Heart right ventricle (tissue), 16 donors: ENCODE results near the gene LIPT1. TPM values are rescaled to one million over a fixed set of nuclear protein-coding genes. Genes with fewer than 3 reads are reported as not detected.

Experiments used
- ATAC-seq, 8 donors: fragments of 200-7000 bp; cut with Tn5 transposase; one replicate each; pipeline ENCODE4 v1.9.1; 2020; ENCODE audit warnings: mild to moderate bottlenecking in 8 of 8, moderate library complexity in 8 of 8, moderate number of reproducible peaks in 1 of 8
- DNase-seq, 2 donors: peaks; one replicate each; pipeline ENCODE4 v3.0.0-alpha.2; 2020
- H3K27ac ChIP-seq, 10 donors: fragments of 200-600 bp; sonication (generic) in 2 of 10; one replicate each; pipeline versions ENCODE4 v1.5.0 to v1.8.0; 2020 to 2022; ENCODE audit warnings: mild to moderate bottlenecking in 3 of 10
- H3K27me3 ChIP-seq, 7 donors: fragments of 200-600 bp; one replicate each; pipeline ENCODE4 v1.8.0; 2021 to 2022; ENCODE audit warnings: mild to moderate bottlenecking in 2 of 7
- H3K36me3 ChIP-seq, 9 donors: fragments of 200-600 bp; sonication (generic) in 1 of 9; one replicate each; pipeline versions ENCODE4 v1.5.0 to v1.8.0; 2020 to 2022; ENCODE audit warnings: mild to moderate bottlenecking in 2 of 9
- H3K4me1 ChIP-seq, 9 donors: fragments of 200-600 bp; sonication (generic) in 1 of 9; one replicate each; pipeline versions ENCODE4 v1.5.0 to v1.8.0; 2020 to 2022; ENCODE audit warnings: mild to moderate bottlenecking in 4 of 9
- H3K4me3 ChIP-seq, 10 donors: fragments of 200-600 bp; sonication (generic) in 2 of 10; one replicate each; pipeline versions ENCODE4 v1.5.0 to v1.8.0; 2020 to 2022; ENCODE audit warnings: mild to moderate bottlenecking in 7 of 10, moderate library complexity in 2 of 10
- H3K9me3 ChIP-seq, 11 donors: fragments of 200-600 bp in 10 of 11; sonication (generic) in 2 of 11; one replicate each; pipeline versions ENCODE4 v1.5.0 to v1.8.0; 2013 to 2022; ENCODE audit warnings: mild to moderate bottlenecking in 2 of 11, control low read depth in 1 of 11, moderate library complexity in 1 of 11
- WGBS, 2 donors: extraction: QIAGEN DNeasy Blood & Tissue Kit; methylation state at CpG; one replicate each; pipeline ENCODE4 v1.1.7; 2013; ENCODE audit warnings: inconsistent platforms in 1 of 2; 5-methylcytosine and 5-hydroxymethylcytosine counted together
- intact Hi-C, 10 donors: fragments of 100-400 bp; cut with DNase I; formaldehyde crosslinking; loops; one replicate each; pipeline versions ENCODE4 v1.11.1 to v1.14.2; 2022
- polyA plus RNA-seq, 2 donors: library from polyadenylated mRNA; stranded (reverse); fragments of 200-250 nt; gene quantifications; one replicate each; pipeline ENCODE4 v1.2.3, GENCODE V29; 2013
- total RNA-seq, 10 donors: library from RNA; stranded (reverse); fragmentation: NEBNext Ultra II Directional in 3 of 10; extraction: Animal tissue kit (Norgen Biotek cat#: 25700) in 3 of 10; gene quantifications; one replicate each; pipeline versions ENCODE4 v1.2.1 to v1.2.4, GENCODE V29; 2021 to 2023
- TF ChIP-seq, protein P1 (sequence below), 9 donors: fragments of 200-600 bp; sonication (generic) in 2 of 9; IDR thresholded peaks; one replicate each; pipeline versions ENCODE4 v1.5.0 to v1.8.0; 2021 to 2022; ENCODE audit warnings: antibody characterized with exemption in 9 of 9, mild to moderate bottlenecking in 5 of 9, moderate library complexity in 1 of 9
- donor health status: Arrhythmogenic right ventricular cardiomyopathy.
- donor health status: ischemic (EF 13 %, LVEDD 7.1; RV severe dilation, severe dysfunction).
- donor health status: healthy with polysubstance abuse.
- donor health status: DM: no; HTN: yes; CAD: no.
- donor health status: DM: no; HTN: no; CAD: no.
- donor health status: ischemic (EF 25% LVEDD 6.9; RV normal size, moderate dysfunction).
- donor health status: ischemic (EF 25% LVEDD 5.7; RV mildly dilated, moderate dysfunction).
- donor health status: healthy.
- donor health status: DM: yes; HTN: yes; CAD: no.
- donor health status: Ischemic cardiomyopathy.
- donor health status: ischemic (EF 35%, LVEDD 5.7; RV mildly dilated, moderate dysfunction).
- donor health status: nonischemic (EF 11% LVEDD 7.7; RV severe dilation, severe dysfunction).
- donor health status: DM: yes; HTN: yes; CAD: no.
- donor health status: PGD.
- donor health status: ischemic (EF 29% LVEDD 5.4; RV normal size, mild dysfunction).
- donor health status: nonischemic (EF 23%, LVEDD 6.1; RV moderate dilation, normal function).

LIPT1 gene
- total and polyA plus RNA-seq, 12 donors: 4.2 to 18.5 (median 7.6) TPM

DNA sequence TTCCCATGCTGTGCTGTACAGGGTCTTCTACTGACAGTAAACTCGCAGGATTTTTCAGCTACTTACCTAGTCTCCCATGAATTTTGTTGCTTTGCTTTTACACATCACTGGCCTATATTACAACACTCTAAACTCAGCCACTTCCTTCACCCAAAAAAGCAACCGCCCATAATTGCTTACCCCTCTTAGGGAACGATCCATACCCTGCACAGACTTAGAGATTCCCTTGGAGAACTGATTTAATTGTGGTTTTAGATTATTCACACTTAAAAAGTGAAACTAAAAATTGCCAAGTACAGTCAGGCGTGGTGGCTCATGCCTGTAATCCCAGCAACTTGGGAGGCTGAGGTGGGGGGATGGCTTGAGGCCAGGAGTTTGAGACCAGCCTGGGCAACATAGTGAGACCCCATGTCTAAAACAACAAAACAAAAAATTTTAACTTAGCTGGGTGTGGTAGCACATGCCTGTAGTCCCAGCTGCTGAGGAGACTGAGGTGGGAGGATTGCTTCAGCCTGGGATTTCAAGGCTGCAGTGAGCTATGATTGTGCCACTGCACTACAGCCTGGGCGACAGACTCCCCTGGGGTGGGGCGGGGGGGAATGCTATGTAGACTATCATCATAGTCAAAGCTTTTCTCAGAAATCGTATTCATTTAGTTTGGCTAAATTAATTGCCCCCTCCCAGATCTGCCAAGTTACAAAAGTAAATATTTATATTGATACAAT is 45.5 kb downstream of the LIPT1 start:
- H3K27ac ChIP-seq: no peak overlapping the region
- H3K4me1 ChIP-seq: no peaks in the 10 kb centered on the region
- intact Hi-C loops: no loop called here
- H3K4me3 ChIP-seq: no peak overlapping the region
- no peak for ATAC-seq
- DNase-seq: no peak
- WGBS, 2 donors: 93 to 94% methylated on average over 7 of the region's 7 CpGs
- peaks cover 0 to under 1% (median 0%) of the 10 kb centered on the region in 11 donors for H3K9me3 ChIP-seq
- H3K27me3 ChIP-seq: no peaks in the 10 kb centered on the region
- H3K36me3 ChIP-seq: peaks cover 0 to 46% (median 23%) of the 10 kb centered on the region in 9 donors
- TF ChIP-seq, protein P1, sequence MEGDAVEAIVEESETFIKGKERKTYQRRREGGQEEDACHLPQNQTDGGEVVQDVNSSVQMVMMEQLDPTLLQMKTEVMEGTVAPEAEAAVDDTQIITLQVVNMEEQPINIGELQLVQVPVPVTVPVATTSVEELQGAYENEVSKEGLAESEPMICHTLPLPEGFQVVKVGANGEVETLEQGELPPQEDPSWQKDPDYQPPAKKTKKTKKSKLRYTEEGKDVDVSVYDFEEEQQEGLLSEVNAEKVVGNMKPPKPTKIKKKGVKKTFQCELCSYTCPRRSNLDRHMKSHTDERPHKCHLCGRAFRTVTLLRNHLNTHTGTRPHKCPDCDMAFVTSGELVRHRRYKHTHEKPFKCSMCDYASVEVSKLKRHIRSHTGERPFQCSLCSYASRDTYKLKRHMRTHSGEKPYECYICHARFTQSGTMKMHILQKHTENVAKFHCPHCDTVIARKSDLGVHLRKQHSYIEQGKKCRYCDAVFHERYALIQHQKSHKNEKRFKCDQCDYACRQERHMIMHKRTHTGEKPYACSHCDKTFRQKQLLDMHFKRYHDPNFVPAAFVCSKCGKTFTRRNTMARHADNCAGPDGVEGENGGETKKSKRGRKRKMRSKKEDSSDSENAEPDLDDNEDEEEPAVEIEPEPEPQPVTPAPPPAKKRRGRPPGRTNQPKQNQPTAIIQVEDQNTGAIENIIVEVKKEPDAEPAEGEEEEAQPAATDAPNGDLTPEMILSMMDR (IDR thresholded peaks at IDR 0.05): no peak

DNA sequence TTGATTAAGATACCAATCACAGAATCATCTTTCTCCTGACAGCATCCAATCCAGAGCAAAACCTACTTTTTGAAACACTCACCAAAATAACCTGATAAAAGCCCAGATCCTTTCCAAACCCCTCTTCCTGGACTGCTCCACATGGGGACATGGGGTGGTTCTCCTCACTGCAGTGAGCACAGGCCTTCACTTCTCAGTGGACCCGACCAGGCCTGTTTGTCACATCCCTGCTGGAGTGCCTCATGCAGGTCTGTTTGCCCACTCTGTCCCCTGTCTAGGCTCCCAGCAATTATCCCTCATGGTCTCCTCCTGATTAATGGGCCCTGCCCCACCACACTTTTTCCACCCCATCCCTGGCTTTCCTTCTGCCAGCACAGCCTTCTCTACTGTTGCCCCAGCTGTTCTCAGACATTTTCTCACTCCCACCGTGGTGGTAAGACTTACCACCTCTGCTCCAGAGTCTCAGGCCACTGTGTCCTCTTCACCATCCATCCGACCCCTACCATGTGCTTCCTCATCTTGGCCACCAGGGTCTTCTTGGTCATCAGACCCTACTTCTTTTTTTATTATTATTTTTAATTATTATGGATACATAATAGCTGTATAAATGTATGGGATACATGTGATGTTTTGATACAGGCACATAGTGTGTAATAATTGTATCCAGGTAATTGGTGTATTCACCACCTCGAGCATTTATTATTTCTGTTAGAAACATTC is 47.4 kb downstream of the LIPT1 start:
- no peak overlapping the region for H3K27ac ChIP-seq

DNA sequence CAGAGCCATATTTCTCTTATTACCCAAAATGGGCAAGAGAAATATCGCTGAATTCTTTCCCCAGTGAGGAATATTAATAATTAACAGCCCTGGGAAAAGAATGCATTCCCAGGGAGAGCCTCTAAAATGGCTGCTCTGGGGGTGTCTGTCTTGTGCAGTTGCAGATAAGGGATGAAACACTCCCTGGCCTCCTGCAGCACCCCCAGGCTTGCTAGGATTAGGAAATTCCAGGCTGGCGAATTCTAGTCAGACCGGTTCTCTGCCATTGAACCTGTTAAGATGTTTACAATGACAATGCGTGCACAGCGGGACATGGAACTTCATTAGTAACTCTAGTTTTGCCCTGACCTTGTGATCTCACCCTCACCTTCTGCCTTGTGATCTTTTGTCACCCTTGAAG is 50.7 kb downstream of the LIPT1 start:
- H3K27me3 ChIP-seq: no peaks in the 10 kb centered on the region
- intact Hi-C loops: no loop called here
- DNase-seq: no peak
- H3K27ac ChIP-seq: no peak overlapping the region
- peaks cover 0 to 14% (median 0%) of the 10 kb centered on the region in 11 donors for H3K9me3 ChIP-seq
- H3K4me3 ChIP-seq: no peak overlapping the region
- H3K4me1 ChIP-seq: no peaks in the 10 kb centered on the region
- TF ChIP-seq, protein P1 (IDR thresholded peaks at IDR 0.05): no peak
- peaks cover 0 to 6% (median 0%) of the 10 kb centered on the region in 9 donors for H3K36me3 ChIP-seq
- WGBS, 2 donors: 91 to 93% methylated on average over 5 of the region's 5 CpGs
- ATAC-seq: no peak

More for the DNA sequence above, 47.4 kb downstream of the LIPT1 start:
- no peak for ATAC-seq
- no peak for DNase-seq
- peaks cover 0 to 29% (median 8%) of the 10 kb centered on the region in 9 donors for H3K36me3 ChIP-seq
- H3K27me3 ChIP-seq: no peaks in the 10 kb centered on the region
- WGBS, 2 donors: 92 to 94% methylated on average over 4 of the region's 4 CpGs
- no peaks in the 10 kb centered on the region for H3K4me1 ChIP-seq
- TF ChIP-seq, protein P1 (IDR thresholded peaks at IDR 0.05): peak in 1 of 9 donors; percentile 18
- peaks cover 0 to 14% (median 0%) of the 10 kb centered on the region in 11 donors for H3K9me3 ChIP-seq
- H3K4me3 ChIP-seq: no peak overlapping the region
- intact Hi-C loops: no loop called here

Other genes with a start within 250 kb of the LIPT1 start
- 1 to 10 TPM; 1.2 to 4.6 (median 2.7) TPM for gene CRACDL, start 218.7 kb upstream of the LIPT1 start, total RNA-seq
- 1 to 10 TPM; 3.1 to 7.9 TPM for gene CRACDL, start 218.7 kb upstream of the LIPT1 start, polyA plus RNA-seq
- under 1 TPM in 3 of 10 donors, not detected in 7; 0.23 to 0.30 (median 0.28) TPM for gene C2orf15, start 13.3 kb upstream of the LIPT1 start, total RNA-seq
- gene C2orf15, start 13.3 kb upstream of the LIPT1 start, polyA plus RNA-seq: under 1 TPM in 1 of 2 donors, not detected in 1; 0.03 TPM
- gene TSGA10, start within 50 bp of the LIPT1 start, total RNA-seq: 1 to 10 TPM; 1.4 to 4.1 (median 3.0) TPM
- gene TSGA10, start within 50 bp of the LIPT1 start, polyA plus RNA-seq: under 1 TPM; 0.52 to 0.59 TPM
- gene MITD1, start 26.1 kb downstream of the LIPT1 start, total RNA-seq: 10 to 100 TPM in 9 of 10 donors, 1 to 10 TPM in 1; 9.3 to 14.2 (median 11.8) TPM
- 10 to 100 TPM; 24.6 to 45.9 TPM for gene MITD1, start 26.1 kb downstream of the LIPT1 start, polyA plus RNA-seq
- 10 to 100 TPM; 31.9 to 43.2 (median 36.1) TPM for gene MRPL30, start 26.2 kb downstream of the LIPT1 start, total RNA-seq
- 10 to 100 TPM; 19.0 to 19.4 TPM for gene MRPL30, start 26.2 kb downstream of the LIPT1 start, polyA plus RNA-seq
- not detected for gene LYG2, start 100.7 kb downstream of the LIPT1 start, total RNA-seq
- gene LYG2, start 100.7 kb downstream of the LIPT1 start, polyA plus RNA-seq: not detected
- under 1 TPM in 4 of 10 donors, not detected in 6; 0.29 to 0.72 (median 0.41) TPM for gene LYG1, start 146.2 kb downstream of the LIPT1 start, total RNA-seq
- 1 to 10 TPM; 1.3 to 4.6 TPM for gene LYG1, start 146.2 kb downstream of the LIPT1 start, polyA plus RNA-seq
- 10 to 100 TPM; 19.7 to 26.7 (median 21.6) TPM for gene TXNDC9, start 181.4 kb downstream of the LIPT1 start, total RNA-seq
- 10 to 100 TPM; 13.0 to 23.7 TPM for gene TXNDC9, start 181.4 kb downstream of the LIPT1 start, polyA plus RNA-seq
- 100 to 1,000 TPM in 3 of 10 donors, 10 to 100 TPM in 7; 64.5 to 123 (median 91.8) TPM for gene EIF5B, start 182.4 kb downstream of the LIPT1 start, total RNA-seq
- 100 to 1,000 TPM in 1 of 2 donors, 10 to 100 TPM in 1; 75.1 to 176 TPM for gene EIF5B, start 182.4 kb downstream of the LIPT1 start, polyA plus RNA-seq